HepG2 (cell line): ENCODE measurements around the gene IER5L. TPM values are rescaled to one million over a fixed set of nuclear protein-coding genes. Genes with fewer than 3 reads are reported as not detected.

Experiments
- ERF ChIP-seq: IDR thresholded peaks from 2 replicates; pipeline ENCODE4 v1.6.1; 2018; ENCODE audit warnings: missing biosample characterization, missing genetic modification reagents
- ETV5 ChIP-seq: IDR thresholded peaks from 2 replicates; pipeline ENCODE4 v1.6.1; 2018; ENCODE audit warnings: missing biosample characterization, missing genetic modification reagents, inconsistent platforms, borderline replicate concordance
- HDAC6 ChIP-seq: fragments of 200-600 bp; sonication (generic); IDR thresholded peaks from 2 replicates; pipeline ENCODE4 v1.7.0; 2017; ENCODE audit warnings: mild to moderate bottlenecking, antibody characterized with exemption, low read length, low read depth
- IKZF1 ChIP-seq: fragments of 450-650 bp; IDR thresholded peaks from 2 replicates; pipeline ENCODE4 v1.7.1; 2016
- REPIN1 ChIP-seq: sonication (generic); formaldehyde crosslinking; IDR thresholded peaks from 2 replicates; pipeline ENCODE4 v1.8.0; 2022; ENCODE audit warnings: missing genetic modification reagents, low read depth, mild to moderate bottlenecking, borderline replicate concordance
- SALL2 ChIP-seq: sonication (generic); formaldehyde crosslinking; IDR thresholded peaks from 2 replicates; pipeline ENCODE4 v1.8.1; 2023; ENCODE audit warnings: mild to moderate bottlenecking, missing genetic modification reagents, inconsistent platforms
- SMAD3 ChIP-seq: sonication (generic); formaldehyde crosslinking; IDR thresholded peaks from 2 replicates; pipeline ENCODE4 v1.4.0; 2020; ENCODE audit warnings: missing genetic modification reagents
- TCF7L2 ChIP-seq: IDR thresholded peaks from 2 replicates; pipeline ENCODE4 v1.6.1; 2011; ENCODE audit warnings: mild to moderate bottlenecking, low read depth, low read length, moderate library complexity
- TFAP4 ChIP-seq: sonication (generic); IDR thresholded peaks from 2 replicates; pipeline ENCODE4 v1.6.1; 2016; ENCODE audit warnings: low read depth, borderline replicate concordance
- XRCC5 ChIP-seq: fragments of 200-400 bp; formaldehyde crosslinking; optimal IDR thresholded peaks from 2 replicates; pipeline ENCODE3; 2017; ENCODE audit warnings: mild to moderate bottlenecking, low read length
- YY1 ChIP-seq: IDR thresholded peaks from 2 replicates; pipeline ENCODE4 v1.6.1; 2011; ENCODE audit warnings: low read length, low read depth, moderate library complexity, mild to moderate bottlenecking; ENCODE audit not compliant: insufficient read depth, insufficient replicate concordance
- ZBTB4 ChIP-seq: sonication (generic); formaldehyde crosslinking; IDR thresholded peaks from 2 replicates; pipeline ENCODE4 v1.4.0; 2020; ENCODE audit warnings: missing genetic modification reagents, mild to moderate bottlenecking, borderline replicate concordance
- ZNF619 ChIP-seq: sonication (generic); formaldehyde crosslinking; IDR thresholded peaks from 2 replicates; pipeline ENCODE4 v1.4.0; 2020; ENCODE audit warnings: mild to moderate bottlenecking, missing genetic modification reagents
- ZNF672 ChIP-seq: sonication (generic); formaldehyde crosslinking; IDR thresholded peaks from 2 replicates; pipeline ENCODE4 v1.8.1; 2022; ENCODE audit warnings: missing genetic modification reagents
- ZNF749 ChIP-seq: sonication (generic); formaldehyde crosslinking; IDR thresholded peaks from 2 replicates; pipeline ENCODE4 v1.8.0; 2022; ENCODE audit warnings: mild to moderate bottlenecking, missing genetic modification reagents, moderate library complexity, borderline replicate concordance
- ZNF788 ChIP-seq: sonication (generic); formaldehyde crosslinking; IDR thresholded peaks from 2 replicates; pipeline ENCODE4 v1.5.0; 2020; ENCODE audit warnings: mild to moderate bottlenecking, missing genetic modification reagents, borderline replicate concordance
- polyA plus RNA-seq, 8 experiments: library from polyadenylated mRNA; depleted of rRNA in 3 of 8; stranded (reverse) in 7 of 8; unstranded in 1 of 8; fragments of >200 nt; fragmentation: Illumina TruSeq in 4 of 8; extraction: Trizol in 4 of 8; gene quantifications; 2 replicates each; pipeline versions ENCODE4 v1.2.1 to v1.2.3, GENCODE V29; 2011 to 2016; ENCODE audit warnings: low read depth in 4 of 8, missing spikeins in 1 of 8, mixed read lengths in 1 of 8; ENCODE audit not compliant: insufficient read depth in 1 of 8
- total RNA-seq, 5 experiments: library from RNA; depleted of rRNA; stranded (reverse); fragments of >200 nt; fragmentation: Illumina TruSeq; extraction: Trizol; gene quantifications; 2 replicates each; pipeline ENCODE4 v1.2.3, GENCODE V29; 2016; ENCODE audit warnings: low read depth in 1 of 5
- TF ChIP-seq, protein P1 (sequence below): sonication (generic); formaldehyde crosslinking; IDR thresholded peaks from 2 replicates; pipeline ENCODE4 v1.5.0; 2020; ENCODE audit warnings: mild to moderate bottlenecking, missing genetic modification reagents, borderline replicate concordance
- TF ChIP-seq, protein P2 (sequence below): sonication (generic); formaldehyde crosslinking; IDR thresholded peaks from 2 replicates; pipeline ENCODE4 v1.4.0; 2020; ENCODE audit warnings: missing genetic modification reagents, borderline replicate concordance

The IER5L gene
- total and polyA plus RNA-seq, 2 of the 13 experiments (the other 11 are each of a cell fraction or from before 2014, with no cell fraction given): 1.8 to 3.3 TPM

GRCh38 chr9:129177791-129178567 is at the start of gene IER5L (continued):
- TF ChIP-seq, protein P1, sequence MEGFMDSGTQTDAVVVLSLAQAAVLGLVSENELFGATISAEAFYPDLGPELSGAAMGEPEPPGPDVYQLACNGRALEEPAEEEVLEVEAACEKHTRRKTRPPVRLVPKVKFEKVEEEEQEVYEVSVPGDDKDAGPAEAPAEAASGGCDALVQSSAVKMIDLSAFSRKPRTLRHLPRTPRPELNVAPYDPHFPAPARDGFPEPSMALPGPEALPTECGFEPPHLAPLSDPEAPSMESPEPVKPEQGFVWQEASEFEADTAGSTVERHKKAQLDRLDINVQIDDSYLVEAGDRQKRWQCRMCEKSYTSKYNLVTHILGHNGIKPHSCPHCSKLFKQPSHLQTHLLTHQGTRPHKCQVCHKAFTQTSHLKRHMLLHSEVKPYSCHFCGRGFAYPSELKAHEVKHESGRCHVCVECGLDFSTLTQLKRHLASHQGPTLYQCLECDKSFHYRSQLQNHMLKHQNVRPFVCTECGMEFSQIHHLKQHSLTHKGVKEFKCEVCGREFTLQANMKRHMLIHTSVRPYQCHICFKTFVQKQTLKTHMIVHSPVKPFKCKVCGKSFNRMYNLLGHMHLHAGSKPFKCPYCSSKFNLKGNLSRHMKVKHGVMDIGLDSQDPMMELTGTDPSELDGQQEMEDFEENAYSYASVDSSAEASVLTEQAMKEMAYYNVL: peak; percentile 79; the same call in 1 of the 2 replicates
- peak; percentile 38; the same call in 1 of the 2 replicates for TF ChIP-seq SMAD3 (CRISPR knock-in tag)
- TF ChIP-seq ZNF619 (CRISPR knock-in tag): no peak
- TF ChIP-seq YY1: peak; percentile 71
- TF ChIP-seq XRCC5: no peak
- peak; percentile 41; the same call in 1 of the 2 replicates for TF ChIP-seq REPIN1
- TF ChIP-seq, protein P2, sequence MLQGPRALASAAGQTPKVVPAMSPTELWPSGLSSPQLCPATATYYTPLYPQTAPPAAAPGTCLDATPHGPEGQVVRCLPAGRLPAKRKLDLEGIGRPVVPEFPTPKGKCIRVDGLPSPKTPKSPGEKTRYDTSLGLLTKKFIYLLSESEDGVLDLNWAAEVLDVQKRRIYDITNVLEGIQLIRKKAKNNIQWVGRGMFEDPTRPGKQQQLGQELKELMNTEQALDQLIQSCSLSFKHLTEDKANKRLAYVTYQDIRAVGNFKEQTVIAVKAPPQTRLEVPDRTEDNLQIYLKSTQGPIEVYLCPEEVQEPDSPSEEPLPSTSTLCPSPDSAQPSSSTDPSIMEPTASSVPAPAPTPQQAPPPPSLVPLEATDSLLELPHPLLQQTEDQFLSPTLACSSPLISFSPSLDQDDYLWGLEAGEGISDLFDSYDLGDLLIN (CRISPR knock-in tag): peak; percentile 61; the same call in 1 of the 2 replicates
- TF ChIP-seq TCF7L2: 0 out of 2 replicates have a peak, but pooled peaks have one; percentile 28
- no peak for TF ChIP-seq ZNF672
- TF ChIP-seq ERF (CRISPR knock-in tag): peak; percentile 75; the same call in 1 of the 2 replicates
- TF ChIP-seq ZNF749: 0 out of 2 replicates have a peak, but pooled peaks have one; percentile 28
- TF ChIP-seq HDAC6: 0 out of 2 replicates have a peak, but pooled peaks have one; percentile 62
- TF ChIP-seq SALL2 (CRISPR knock-in tag): 0 out of 2 replicates have a peak, but pooled peaks have one; percentile 68
- 0 out of 2 replicates have a peak, but pooled peaks have one; percentile 64 for TF ChIP-seq ZBTB4 (CRISPR knock-in tag)
- peak; percentile 10; the same call in 1 of the 2 replicates for TF ChIP-seq TFAP4
- peak; percentile 11; the same call in 1 of the 2 replicates for TF ChIP-seq ETV5 (CRISPR knock-in tag)
- peak; percentile 61; the same call in 1 of the 2 replicates for TF ChIP-seq ZNF788 (CRISPR knock-in tag)
- TF ChIP-seq IKZF1: no peak
